H1 (cell line): ENCODE results near the gene LPP. TPM values are rescaled to one million over a fixed set of nuclear protein-coding genes. Genes with fewer than 3 reads are reported as not detected.

Experiments used
- CTCF ChIA-PET: fragments of 300-600 bp; sonication (Branson Sonifier 250); formaldehyde crosslinking; loops from one replicate; lab custom pipeline; 2021; ENCODE audit not compliant: partially characterized antibody; lab: Charles Lee
- POLR2A ChIA-PET: fragments of 300-600 bp; sonication (Branson Sonifier 250); formaldehyde crosslinking; loops from one replicate; lab custom pipeline; 2021; ENCODE audit warnings: inconsistent platforms; ENCODE audit not compliant: partially characterized antibody; lab: Charles Lee
- DNase-seq, 2 experiments: peaks; one replicate each; pipeline versions ENCODE4 v3.0.0 to v3.0.0-alpha.2; 2010 to 2022; ENCODE audit warnings: low spot score in 2 of 2, low read depth in 1 of 2, mixed read lengths in 1 of 2
- FAIRE-seq: peaks from 2 replicates; lab custom pipeline; 2011; peaks lifted over from hg19 to GRCh38; lab: Jason Lieb, UNC
- H2AFZ ChIP-seq: 2 replicates; pipeline ENCODE4 v1.8.1; 2012; ENCODE audit warnings: low read length, inconsistent platforms
- H2AK5ac ChIP-seq: 2 replicates; pipeline ENCODE4 v1.6.1; 2013; ENCODE audit warnings: low read depth, low read length
- H2BK120ac ChIP-seq: replicated peaks from 2 replicates; pipeline ENCODE3; 2013; ENCODE audit warnings: low read depth, low read length, inconsistent platforms
- H2BK12ac ChIP-seq: 2 replicates; pipeline ENCODE4 v1.6.1; 2013; ENCODE audit warnings: low read depth, low read length
- H2BK15ac ChIP-seq: 2 replicates; pipeline ENCODE4 v1.6.1; 2013; ENCODE audit warnings: low read length
- H2BK20ac ChIP-seq: 2 replicates; pipeline ENCODE4 v1.6.1; 2013; ENCODE audit warnings: low read length
- H2BK5ac ChIP-seq: 2 replicates; pipeline ENCODE4 v1.6.1; 2013; ENCODE audit warnings: low read depth, low read length
- H3K14ac ChIP-seq: 2 replicates; pipeline ENCODE4 v1.6.1; 2013; ENCODE audit warnings: inconsistent platforms; ENCODE audit not compliant: insufficient read length
- H3K18ac ChIP-seq: 2 replicates; pipeline ENCODE4 v1.6.1; 2013; ENCODE audit warnings: low read length; ENCODE audit errors: extremely low read depth
- H3K23ac ChIP-seq: 2 replicates; pipeline ENCODE4 v1.6.1; 2013; ENCODE audit warnings: inconsistent platforms; ENCODE audit not compliant: insufficient read length
- H3K23me2 ChIP-seq: 2 replicates; pipeline ENCODE4 v1.6.1; 2013; ENCODE audit warnings: low read depth, low read length
- H3K27ac ChIP-seq: 2 replicates; pipeline ENCODE4 v1.6.1; 2011; ENCODE audit warnings: low read depth, low read length, inconsistent platforms
- H3K27me3 ChIP-seq, 4 experiments: replicated peaks in 1 of 4; 1 replicate in 1 of 4; 2 replicates in 3 of 4; pipeline versions ENCODE4 v1.6.1 to v1.8.1; 2011 to 2013; ENCODE audit warnings: low read length in 3 of 4, mild to moderate bottlenecking in 3 of 4, inconsistent platforms in 2 of 4, mixed read lengths in 2 of 4, moderate library complexity in 1 of 4; ENCODE audit not compliant: control insufficient read depth in 3 of 4, insufficient read depth in 3 of 4; ENCODE audit errors: extremely low read depth in 1 of 4
- H3K36me3 ChIP-seq, 4 experiments: 2 replicates each; pipeline versions ENCODE4 v1.6.1 to v1.8.1; 2011 to 2013; ENCODE audit warnings: mild to moderate bottlenecking in 4 of 4, low read length in 3 of 4, moderate library complexity in 2 of 4, control low read depth in 1 of 4, inconsistent platforms in 1 of 4; ENCODE audit not compliant: insufficient read depth in 4 of 4, control insufficient read depth in 2 of 4
- H3K4ac ChIP-seq: replicated peaks from 2 replicates; pipeline ENCODE3; 2013; ENCODE audit warnings: low read length, low read depth, mixed read lengths, inconsistent platforms; ENCODE audit not compliant: insufficient read length
- H3K4me1 ChIP-seq, 4 experiments: replicated peaks in 1 of 4; 1 replicate in 1 of 4; 2 replicates in 3 of 4; pipeline versions ENCODE4 v1.6.1 to v1.8.1; 2011 to 2013; ENCODE audit warnings: low read length in 3 of 4, inconsistent platforms in 2 of 4, mixed read lengths in 1 of 4; ENCODE audit not compliant: insufficient read depth in 4 of 4, control insufficient read depth in 3 of 4
- H3K4me2 ChIP-seq, 2 experiments: 2 replicates each; pipeline versions ENCODE4 v1.6.1 to v1.8.1; 2011 to 2013; ENCODE audit warnings: low read depth in 2 of 2, low read length in 2 of 2, control low read depth in 1 of 2, inconsistent platforms in 1 of 2, mild to moderate bottlenecking in 1 of 2; ENCODE audit not compliant: insufficient read depth in 1 of 2
- H3K4me3 ChIP-seq, 4 experiments: fragments of 200-600, 300-600 bp in 1 of 4; sonication (generic), shearing (Covaris generic), sonication (Bioruptor Twin) in 1 of 4; 2 replicates each; pipeline versions ENCODE4 v1.5.1 to v1.8.1; 2011 to 2016; ENCODE audit warnings: low read length in 4 of 4, low read depth in 3 of 4, control low read depth in 2 of 4, inconsistent platforms in 2 of 4, mild to moderate bottlenecking in 2 of 4, mixed read lengths in 1 of 4, moderate library complexity in 1 of 4; ENCODE audit not compliant: insufficient read depth in 2 of 4; ENCODE audit errors: extremely low read depth in 1 of 4
- H3K56ac ChIP-seq: replicated peaks from 2 replicates; pipeline ENCODE3; 2013; ENCODE audit warnings: low read depth, mild to moderate bottlenecking, mixed read lengths, low read length, inconsistent platforms; ENCODE audit not compliant: insufficient read length
- H3K79me1 ChIP-seq: 2 replicates; pipeline ENCODE4 v1.6.1; 2013; ENCODE audit warnings: low read depth, low read length, control low read depth
- H3K79me2 ChIP-seq, 2 experiments: 2 replicates each; pipeline versions ENCODE4 v1.6.1 to v1.8.1; 2012 to 2013; ENCODE audit warnings: low read length in 2 of 2, mild to moderate bottlenecking in 2 of 2, inconsistent platforms in 1 of 2; ENCODE audit not compliant: insufficient read depth in 2 of 2, control insufficient read depth in 1 of 2
- H3K9ac ChIP-seq, 4 experiments: replicated peaks in 1 of 4; 1 replicate in 1 of 4; 2 replicates in 3 of 4; pipeline versions ENCODE4 v1.6.1 to v1.8.1; 2011 to 2013; ENCODE audit warnings: low read depth in 3 of 4, low read length in 3 of 4, control low read depth in 2 of 4, mild to moderate bottlenecking in 2 of 4, moderate library complexity in 2 of 4, inconsistent platforms in 1 of 4; ENCODE audit errors: extremely low read depth in 1 of 4
- H3K9me3 ChIP-seq, 2 experiments: 2 replicates each; pipeline versions ENCODE4 v1.6.1 to v1.8.1; 2012 to 2013; ENCODE audit warnings: mild to moderate bottlenecking in 2 of 2, moderate library complexity in 2 of 2, control low read depth in 1 of 2, inconsistent platforms in 1 of 2, low read depth in 1 of 2, low read length in 1 of 2, mixed read lengths in 1 of 2; ENCODE audit not compliant: insufficient read depth in 2 of 2
- H4K20me1 ChIP-seq, 2 experiments: replicated peaks in 1 of 2; 2 replicates each; pipeline versions ENCODE3 to v1.8.1; 2011 to 2013; ENCODE audit warnings: inconsistent platforms in 2 of 2, low read length in 2 of 2, mild to moderate bottlenecking in 1 of 2; ENCODE audit not compliant: insufficient read depth in 2 of 2, control insufficient read depth in 1 of 2
- H4K5ac ChIP-seq: 2 replicates; pipeline ENCODE4 v1.6.1; 2013; ENCODE audit warnings: low read length, low read depth, mixed read lengths, inconsistent platforms; ENCODE audit not compliant: insufficient read length
- H4K8ac ChIP-seq: 2 replicates; pipeline ENCODE4 v1.8.0; 2013; ENCODE audit warnings: mild to moderate bottlenecking, moderate library complexity, low read length, inconsistent platforms; ENCODE audit not compliant: insufficient read depth; ENCODE audit errors: extremely low read depth
- H4K91ac ChIP-seq: replicated peaks from 2 replicates; pipeline ENCODE3; 2013; ENCODE audit warnings: low read length, mixed read lengths, inconsistent platforms; ENCODE audit not compliant: insufficient read length
- ATF3 ChIP-seq: IDR thresholded peaks from 2 replicates; pipeline ENCODE4 v1.6.1; 2011; ENCODE audit warnings: low read depth, mild to moderate bottlenecking, low read length; ENCODE audit not compliant: insufficient read depth
- CBX5 ChIP-seq: fragments of 300-800, 300-1000 bp; sonication (generic); IDR thresholded peaks from 2 replicates; pipeline ENCODE4 v1.7.1; 2016; ENCODE audit warnings: antibody characterized with exemption, low read length, low read depth
- CREB1 ChIP-seq: IDR thresholded peaks from 2 replicates; pipeline ENCODE4 v1.6.1; 2012; ENCODE audit warnings: inconsistent platforms
- CTCF ChIP-seq, 3 experiments: IDR thresholded peaks; 1 replicate in 2 of 3; 2 replicates in 1 of 3; pipeline versions ENCODE4 v1.5.1 to v1.6.1; 2011; ENCODE audit warnings: low read length in 3 of 3, mild to moderate bottlenecking in 3 of 3, inconsistent platforms in 2 of 3, low read depth in 1 of 3, moderate library complexity in 1 of 3; ENCODE audit not compliant: insufficient read depth in 1 of 3; ENCODE audit errors: control extremely low read depth in 1 of 3
- KDM1A ChIP-seq: fragments of 200-600, 300-600 bp; sonication (generic); IDR thresholded peaks from 2 replicates; pipeline ENCODE4 v1.7.1; 2016; ENCODE audit warnings: mild to moderate bottlenecking, low read length, borderline replicate concordance
- POLR2A ChIP-seq, 2 experiments: IDR thresholded peaks; 1 replicate in 1 of 2; 2 replicates in 1 of 2; pipeline ENCODE4 v1.6.1; 2011; ENCODE audit warnings: low read depth in 2 of 2, low read length in 2 of 2, mild to moderate bottlenecking in 2 of 2; ENCODE audit errors: control extremely low read depth in 1 of 2
- SAP30 ChIP-seq: fragments of 300-600 bp; sonication (generic); IDR thresholded peaks from 2 replicates; pipeline ENCODE4 v1.7.1; 2012; ENCODE audit warnings: low read length, moderate library complexity, mild to moderate bottlenecking, inconsistent platforms; ENCODE audit not compliant: insufficient read depth, insufficient replicate concordance
- SP1 ChIP-seq: IDR thresholded peaks from 2 replicates; pipeline ENCODE4 v1.6.1; 2011; ENCODE audit warnings: low read depth, low read length
- SP2 ChIP-seq: IDR thresholded peaks from 2 replicates; pipeline ENCODE4 v1.6.1; 2012; ENCODE audit warnings: mild to moderate bottlenecking, low read length, inconsistent platforms
- SP4 ChIP-seq: IDR thresholded peaks from 2 replicates; pipeline ENCODE4 v1.6.1; 2012; ENCODE audit warnings: low read length, inconsistent platforms
- SRF ChIP-seq: IDR thresholded peaks from 2 replicates; pipeline ENCODE4 v1.6.1; 2011; ENCODE audit warnings: mild to moderate bottlenecking, low read depth, low read length, moderate library complexity
- TCF12 ChIP-seq: IDR thresholded peaks from 2 replicates; pipeline ENCODE4 v1.6.1; 2011; ENCODE audit warnings: low read depth, mild to moderate bottlenecking, low read length
- YY1 ChIP-seq: IDR thresholded peaks from 2 replicates; pipeline ENCODE4 v1.6.1; 2011; ENCODE audit warnings: low read depth, mild to moderate bottlenecking, low read length
- WGBS, 2 experiments: shearing (Covaris generic) in 1 of 2; methylation state at CpG; one replicate each; pipeline versions ENCODE4 v1.1.6 to v1.1.7; 2013 to 2015; ENCODE audit warnings: low lambda C conversion rate in 2 of 2, mixed read lengths in 2 of 2, inconsistent platforms in 1 of 2, low coverage in 1 of 2, missing lambda C conversion rate in 1 of 2; ENCODE audit not compliant: insufficient replicate concordance in 2 of 2, insufficient coverage in 1 of 2, insufficient read length in 1 of 2; ENCODE audit errors: extremely low coverage in 1 of 2, missing lambda C conversion rate in 1 of 2; 5-methylcytosine and 5-hydroxymethylcytosine counted together
- polyA plus RNA-seq, 7 experiments: library from polyadenylated mRNA; depleted of rRNA in 3 of 7; stranded (reverse) in 5 of 7; unstranded in 2 of 7; fragments of >200 nt in 5 of 7; fragments of 200-250 nt in 2 of 7; gene quantifications; 1 replicate in 5 of 7; 2 replicates in 1 of 7; 4 replicates in 1 of 7; pipeline versions ENCODE4 v1.2.1 to v1.2.3, GENCODE V29; 2011 to 2013; ENCODE audit warnings: missing spikeins in 2 of 7, mixed read lengths in 2 of 7
- total RNA-seq: library from RNA; stranded (reverse); fragmentation: NEBNext Ultra II Directional; extraction: Animal tissue kit (Norgen Biotek cat#: 25700); gene quantifications from 2 replicates; pipeline ENCODE4 v1.2.1, GENCODE V29; 2021

Gene LPP
- total and polyA plus RNA-seq, 2 of the 8 experiments (the other 6 are each of a cell fraction or from before 2014, with no cell fraction given) = 10.0 to 53.3 TPM

GRCh38 chr3:188598894-188599293 lies 444.9 kb downstream of the LPP start:
- Histone ChIP-seq H3K27ac (no peak overlapping the region), H3K18ac (no peak overlapping the region), H3K9ac (no peak overlapping the region), H2BK120ac (no peak overlapping the region), H3K79me2 (no peaks in the 10 kb centered on the region), H3K36me3 (no peaks in the 10 kb centered on the region), H2AK5ac (no peak overlapping the region), H3K14ac (no peak overlapping the region), H3K9me3 (no peaks in the 10 kb centered on the region), H3K79me1 (no peaks in the 10 kb centered on the region), H3K27me3 (no peaks in the 10 kb centered on the region), H3K4me1 (no peaks in the 10 kb centered on the region), H2AFZ (no peak overlapping the region), H2BK15ac (no peak overlapping the region), H4K8ac (no peak overlapping the region), H4K20me1 (no peaks in the 10 kb centered on the region), H3K4me3 (no peak overlapping the region), H2BK5ac (no peak overlapping the region), H3K4me2 (no peak overlapping the region), H2BK12ac (no peak overlapping the region), H3K23ac (no peak overlapping the region), H4K5ac (no peak overlapping the region), H3K4ac (no peak overlapping the region), H4K91ac (no peak overlapping the region), H2BK20ac (no peak overlapping the region), H3K23me2 (no peaks in the 10 kb centered on the region; the same call in 1 of the 2 replicates), H3K56ac (no peak overlapping the region)
- no peak for FAIRE-seq
- DNase-seq = no peak
- POLR2A ChIA-PET = interaction anchor here (0.9 to 1.1 kb wide), 2 partner anchors 15 to 42 kb away, joined by 3 read pairs; no protein-coding TSS in a partner anchor
- WGBS, 2 experiments = 96% methylated on average over 3 of the region's 3 CpGs; no CpG with 5 or more reads in 1 of the 2 experiments
- CTCF ChIA-PET = interaction anchor here (0.7 kb wide), 2 partner anchors 227 to 1320 kb away, joined by 3 to 4 read pairs; no protein-coding TSS in a partner anchor
- TF ChIP-seq POLR2A (IDR thresholded peaks at IDR 0.05; ENCODE audit: control extremely low read depth in 1 of 2, low read depth in 2 of 2, low read length in 2 of 2) (no peak), SAP30 (no peak), CBX5 (no peak), KDM1A (no peak), CTCF (IDR thresholded peaks at IDR 0.05; ENCODE audit: control extremely low read depth in 1 of 3, insufficient read depth in 1 of 3, low read depth in 1 of 3, low read length in 3 of 3) (no peak), CREB1 (no peak), YY1 (no peak), TCF12 (no peak), SRF (no peak), ATF3 (no peak), SP2 (no peak), SP1 (no peak), SP4 (no peak)
